Keratinocyte (primary cell): Measurements from ENCODE around the gene PIGP. TPM values are rescaled to one million over a fixed set of nuclear protein-coding genes. Genes with fewer than 3 reads are reported as not detected.
A peak's percentile ranks its signal among the peaks of the same experiment; 100 is the strongest.

Experiments used
- DNase-seq: peaks from one replicate; pipeline ENCODE4 v3.0.0-alpha.2; 2011; ENCODE audit warnings: low read depth, missing footprints, low spot score
- FAIRE-seq: peaks from 2 replicates; lab custom pipeline; 2011; peaks lifted over from hg19 to GRCh38; lab: Jason Lieb, UNC
- H2AFZ ChIP-seq: 2 replicates; pipeline ENCODE4 v1.6.0; 2012; ENCODE audit warnings: low read length, control low read depth, inconsistent platforms; ENCODE audit not compliant: control insufficient read depth
- H3K27ac ChIP-seq: 2 replicates; pipeline ENCODE4 v1.5.1; 2011; ENCODE audit warnings: low read length; ENCODE audit not compliant: control insufficient read depth, insufficient read depth
- H3K27me3 ChIP-seq: 3 replicates; pipeline ENCODE4 v1.6.0; 2011; ENCODE audit warnings: low read length; ENCODE audit not compliant: control insufficient read depth, insufficient read depth; ENCODE audit errors: extremely low read depth
- H3K36me3 ChIP-seq, 2 experiments: 2 replicates in 1 of 2; 3 replicates in 1 of 2; pipeline ENCODE4 v1.5.1; 2011; ENCODE audit warnings: low read length in 2 of 2, mild to moderate bottlenecking in 1 of 2; ENCODE audit not compliant: control insufficient read depth in 2 of 2, insufficient read depth in 2 of 2; ENCODE audit errors: extremely low read depth in 1 of 2
- H3K4me1 ChIP-seq: 3 replicates; pipeline ENCODE4 v1.5.1; 2011; ENCODE audit warnings: low read length; ENCODE audit not compliant: control insufficient read depth, insufficient read depth; ENCODE audit errors: extremely low read depth
- H3K4me2 ChIP-seq: 3 replicates; pipeline ENCODE4 v1.6.0; 2011; ENCODE audit warnings: low read depth, low read length; ENCODE audit not compliant: control insufficient read depth, insufficient read depth; ENCODE audit errors: extremely low read depth
- H3K4me3 ChIP-seq, 3 experiments: fragments of 200-600 bp in 1 of 3; sonication (generic) in 1 of 3; 2 replicates in 2 of 3; 3 replicates in 1 of 3; pipeline ENCODE4 v1.5.1; 2011 to 2016; ENCODE audit warnings: low read length in 3 of 3, mild to moderate bottlenecking in 3 of 3, control low read depth in 2 of 3, inconsistent platforms in 1 of 3, low read depth in 1 of 3, mixed read lengths in 1 of 3, mixed run types in 1 of 3, moderate library complexity in 1 of 3; ENCODE audit not compliant: control insufficient read depth in 2 of 3, insufficient read depth in 2 of 3; ENCODE audit errors: extremely low read depth in 1 of 3
- H3K79me2 ChIP-seq: 2 replicates; pipeline ENCODE4 v1.6.0; 2012; ENCODE audit warnings: low read length; ENCODE audit not compliant: control insufficient read depth, insufficient read depth
- H3K9ac ChIP-seq: 3 replicates; pipeline ENCODE4 v1.6.0; 2011; ENCODE audit warnings: low read length; ENCODE audit not compliant: control insufficient read depth, insufficient read depth; ENCODE audit errors: extremely low read depth
- H3K9me1 ChIP-seq: 3 replicates; pipeline ENCODE4 v1.6.0; 2011; ENCODE audit warnings: low read length; ENCODE audit not compliant: control insufficient read depth, insufficient read depth; ENCODE audit errors: extremely low read depth
- H3K9me3 ChIP-seq: 2 replicates; pipeline ENCODE4 v1.5.1; 2012; ENCODE audit warnings: low read depth, low read length; ENCODE audit not compliant: control insufficient read depth
- H4K20me1 ChIP-seq: 3 replicates; pipeline ENCODE4 v1.6.0; 2011; ENCODE audit warnings: low read length; ENCODE audit not compliant: control insufficient read depth, insufficient read depth; ENCODE audit errors: extremely low read depth
- EZH2 ChIP-seq: IDR thresholded peaks from one replicate; pipeline ENCODE4 v1.6.1; 2012; ENCODE audit warnings: inconsistent platforms, mild to moderate bottlenecking, low read length, moderate library complexity
- dilution Hi-C: fragments of 300-500 bp; cut with MboI; formaldehyde crosslinking; loops from one replicate; pipeline ENCODE4 v1.7.0; 2020; ENCODE audit warnings: low sequenced_read_pairs; ENCODE audit not compliant: extremely low pct_ligation_motif_present
- polyA minus RNA-seq, 3 experiments: library from RNA; depleted of rRNA, polyadenylated mRNA; stranded (reverse); fragments of >200 nt; gene quantifications; 1 replicate in 1 of 3; 2 replicates in 1 of 3; 3 replicates in 1 of 3; pipeline ENCODE4 v1.2.3, GENCODE V29; 2011
- polyA plus RNA-seq, 5 experiments: library from polyadenylated mRNA; depleted of rRNA in 3 of 5; stranded (reverse) in 3 of 5; stranded (forward) in 1 of 5; unstranded in 1 of 5; fragments of >200 nt; gene quantifications; 1 replicate in 1 of 5; 2 replicates in 3 of 5; 3 replicates in 1 of 5; pipeline versions ENCODE4 v1.2.1 to v1.2.3, GENCODE V29; 2011 to 2012; ENCODE audit warnings: missing spikeins in 2 of 5, low read depth in 1 of 5, low replicate concordance in 1 of 5
- TF ChIP-seq, protein P1 (sequence below), 3 experiments: IDR thresholded peaks in 1 of 3; conservative IDR thresholded peaks in 1 of 3; optimal IDR thresholded peaks in 1 of 3; 2 replicates in 2 of 3; 3 replicates in 1 of 3; pipeline versions ENCODE3 to v1.5.1; 2011; ENCODE audit warnings: low read length in 3 of 3, mild to moderate bottlenecking in 3 of 3, moderate library complexity in 2 of 3, control low read depth in 1 of 3, inconsistent platforms in 1 of 3; ENCODE audit not compliant: insufficient read depth in 2 of 3; ENCODE audit errors: extremely low read depth in 1 of 3

Gene PIGP
- polyA plus RNA-seq = 12.3 to 31.8 TPM (median 22.4 TPM) in 3 replicates
- polyA plus RNA-seq (2011; ENCODE audit: low read depth) = 3.1 TPM
- polyA plus RNA-seq (2011; cell fraction: cytosol; rRNA removed) = 15.5 and 43.0 TPM in 2 replicates
- 13.8 and 16.2 TPM in 2 replicates for polyA plus RNA-seq (2011; cell fraction: nucleus; rRNA removed)
- 11.6 and 12.5 TPM in 2 replicates for polyA plus RNA-seq (2012; ENCODE audit: low replicate concordance)
- polyA minus RNA-seq = 6.2 to 11.4 TPM (median 6.2 TPM) in 3 replicates
- polyA minus RNA-seq (2011; cell fraction: cytosol; rRNA and poly(A)+ RNA removed) = 11.1 TPM
- 1.7 and 4.0 TPM in 2 replicates for polyA minus RNA-seq (2011; cell fraction: nucleus; rRNA and poly(A)+ RNA removed)

GRCh38 chr21:37072988-37073416 is at the start of gene PIGP, which contains the start of gene TTC3:
Gene PIGP, minus strand, starts transcription at chr21:37073071. Its CDS starts 556 bp downstream, at chr21:37072515.
Gene TTC3, plus strand, starts transcription at chr21:37073254. Its CDS starts 14,004 bp downstream, at chr21:37087258.
- FAIRE-seq (no peak), DNase-seq (peak; percentile 68)
- Histone ChIP-seq H3K79me2 (peaks cover 46% of the 10 kb centered on the region), H3K9me3 (no peaks in the 10 kb centered on the region), H3K9me1 (no peaks in the 10 kb centered on the region), H3K4me3 (peak within 1 kb of the TSS; percentile 95 to 99 (median 98)), H3K27ac (peak within 1 kb of the TSS; percentile 89), H3K36me3 (no peaks in the 10 kb centered on the region), H3K4me1 (peaks cover 17% of the 10 kb centered on the region), H3K27me3 (no peaks in the 10 kb centered on the region), H4K20me1 (no peaks in the 10 kb centered on the region), H2AFZ (peak within 1 kb of the TSS; percentile 92), H3K9ac (peak within 1 kb of the TSS; percentile 92), H3K4me2 (peak within 1 kb of the TSS; percentile 99)
- no peak for TF ChIP-seq EZH2
- TF ChIP-seq, protein P1, sequence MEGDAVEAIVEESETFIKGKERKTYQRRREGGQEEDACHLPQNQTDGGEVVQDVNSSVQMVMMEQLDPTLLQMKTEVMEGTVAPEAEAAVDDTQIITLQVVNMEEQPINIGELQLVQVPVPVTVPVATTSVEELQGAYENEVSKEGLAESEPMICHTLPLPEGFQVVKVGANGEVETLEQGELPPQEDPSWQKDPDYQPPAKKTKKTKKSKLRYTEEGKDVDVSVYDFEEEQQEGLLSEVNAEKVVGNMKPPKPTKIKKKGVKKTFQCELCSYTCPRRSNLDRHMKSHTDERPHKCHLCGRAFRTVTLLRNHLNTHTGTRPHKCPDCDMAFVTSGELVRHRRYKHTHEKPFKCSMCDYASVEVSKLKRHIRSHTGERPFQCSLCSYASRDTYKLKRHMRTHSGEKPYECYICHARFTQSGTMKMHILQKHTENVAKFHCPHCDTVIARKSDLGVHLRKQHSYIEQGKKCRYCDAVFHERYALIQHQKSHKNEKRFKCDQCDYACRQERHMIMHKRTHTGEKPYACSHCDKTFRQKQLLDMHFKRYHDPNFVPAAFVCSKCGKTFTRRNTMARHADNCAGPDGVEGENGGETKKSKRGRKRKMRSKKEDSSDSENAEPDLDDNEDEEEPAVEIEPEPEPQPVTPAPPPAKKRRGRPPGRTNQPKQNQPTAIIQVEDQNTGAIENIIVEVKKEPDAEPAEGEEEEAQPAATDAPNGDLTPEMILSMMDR (optimal IDR thresholded peaks at IDR 0.05 in 1 of 3, IDR thresholded peaks at IDR 0.05 in 1 of 3, conservative IDR thresholded peaks at IDR 0.05 in 1 of 3; ENCODE audit: extremely low read depth in 1 of 3, insufficient read depth in 2 of 3, low read length in 3 of 3) = no peak
- dilution Hi-C loops = no loop called here

GRCh38 chr21:37119421-37120218 is 46.7 kb upstream of the PIGP start:
- no peaks in the 10 kb centered on the region for H3K79me2 ChIP-seq

More at GRCh38 chr21:37119421-37120218, 46.7 kb upstream of the PIGP start:
- Histone ChIP-seq H3K4me2 (no peak overlapping the region), H4K20me1 (no peaks in the 10 kb centered on the region), H3K27me3 (no peaks in the 10 kb centered on the region), H3K27ac (no peak overlapping the region), H2AFZ (no peak overlapping the region), H3K9me1 (peaks cover 2% of the 10 kb centered on the region), H3K9ac (no peak overlapping the region), H3K4me3 (no peak overlapping the region), H3K36me3 (peaks cover 3 to 4% of the 10 kb centered on the region in 2 experiments), H3K9me3 (no peaks in the 10 kb centered on the region), H3K4me1 (peaks cover 14% of the 10 kb centered on the region)
- dilution Hi-C loops = no loop called here
- no peak for TF ChIP-seq EZH2
- TF ChIP-seq, protein P1 (optimal IDR thresholded peaks at IDR 0.05 in 1 of 3, IDR thresholded peaks at IDR 0.05 in 1 of 3, conservative IDR thresholded peaks at IDR 0.05 in 1 of 3; ENCODE audit: extremely low read depth in 1 of 3, insufficient read depth in 2 of 3, low read length in 3 of 3) = no peak
- no peak for DNase-seq
- FAIRE-seq = no peak
